PFSK-1 (cell line): ENCODE results near the gene BMP7.

Source experiments
- FOXP2 ChIP-seq: optimal IDR thresholded peaks from 2 replicates; pipeline ENCODE3; 2011; ENCODE audit warnings: borderline replicate concordance, control low read depth, inconsistent platforms; ENCODE audit not compliant: insufficient read depth; ENCODE audit errors: extremely low read length, extremely low read depth
- POLR2AphosphoS5 ChIP-seq: IDR thresholded peaks from 2 replicates; pipeline ENCODE4 v1.6.1; 2012; ENCODE audit warnings: low read depth, mild to moderate bottlenecking, control low read depth, low read length, moderate library complexity
- SIN3A ChIP-seq: IDR thresholded peaks from 2 replicates; pipeline ENCODE4 v1.6.1; 2012; ENCODE audit warnings: mild to moderate bottlenecking, low read length, moderate library complexity, borderline replicate concordance; ENCODE audit not compliant: insufficient read depth
- TAF1 ChIP-seq: IDR thresholded peaks from 2 replicates; pipeline ENCODE4 v1.6.1; 2012; ENCODE audit warnings: low read length, control low read depth, borderline replicate concordance; ENCODE audit not compliant: insufficient read depth
- TF ChIP-seq, protein P1 (sequence below), 2 experiments: IDR thresholded peaks; 2 replicates each; pipeline versions ENCODE4 v1.6.1 to v1.8.0; 2011 to 2012; ENCODE audit warnings: low read depth in 2 of 2, low read length in 2 of 2, control low read depth in 1 of 2, inconsistent platforms in 1 of 2, mild to moderate bottlenecking in 1 of 2, moderate library complexity in 1 of 2; ENCODE audit not compliant: insufficient read depth in 1 of 2

The BMP7 gene

DNA sequence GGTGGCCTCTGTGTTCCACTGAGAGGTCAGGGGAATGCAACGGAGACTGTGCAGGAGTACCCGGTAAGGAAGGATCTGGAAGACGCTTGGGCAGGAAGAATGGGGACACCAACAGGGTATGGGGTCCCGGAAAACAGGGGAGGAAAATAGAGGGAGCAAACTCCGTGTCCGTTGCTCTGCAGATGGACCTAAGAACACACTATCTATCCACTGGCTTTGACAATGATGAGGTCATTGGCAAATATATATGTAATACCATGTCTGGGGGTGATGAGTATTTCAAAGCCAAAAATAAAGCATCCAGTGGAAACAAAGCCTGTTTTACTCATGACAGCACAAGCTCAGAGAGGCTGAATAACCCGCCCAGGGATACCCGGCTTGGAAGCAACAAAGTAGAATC, 80.2 kb downstream of the BMP7 start:
- TF ChIP-seq, protein P1, sequence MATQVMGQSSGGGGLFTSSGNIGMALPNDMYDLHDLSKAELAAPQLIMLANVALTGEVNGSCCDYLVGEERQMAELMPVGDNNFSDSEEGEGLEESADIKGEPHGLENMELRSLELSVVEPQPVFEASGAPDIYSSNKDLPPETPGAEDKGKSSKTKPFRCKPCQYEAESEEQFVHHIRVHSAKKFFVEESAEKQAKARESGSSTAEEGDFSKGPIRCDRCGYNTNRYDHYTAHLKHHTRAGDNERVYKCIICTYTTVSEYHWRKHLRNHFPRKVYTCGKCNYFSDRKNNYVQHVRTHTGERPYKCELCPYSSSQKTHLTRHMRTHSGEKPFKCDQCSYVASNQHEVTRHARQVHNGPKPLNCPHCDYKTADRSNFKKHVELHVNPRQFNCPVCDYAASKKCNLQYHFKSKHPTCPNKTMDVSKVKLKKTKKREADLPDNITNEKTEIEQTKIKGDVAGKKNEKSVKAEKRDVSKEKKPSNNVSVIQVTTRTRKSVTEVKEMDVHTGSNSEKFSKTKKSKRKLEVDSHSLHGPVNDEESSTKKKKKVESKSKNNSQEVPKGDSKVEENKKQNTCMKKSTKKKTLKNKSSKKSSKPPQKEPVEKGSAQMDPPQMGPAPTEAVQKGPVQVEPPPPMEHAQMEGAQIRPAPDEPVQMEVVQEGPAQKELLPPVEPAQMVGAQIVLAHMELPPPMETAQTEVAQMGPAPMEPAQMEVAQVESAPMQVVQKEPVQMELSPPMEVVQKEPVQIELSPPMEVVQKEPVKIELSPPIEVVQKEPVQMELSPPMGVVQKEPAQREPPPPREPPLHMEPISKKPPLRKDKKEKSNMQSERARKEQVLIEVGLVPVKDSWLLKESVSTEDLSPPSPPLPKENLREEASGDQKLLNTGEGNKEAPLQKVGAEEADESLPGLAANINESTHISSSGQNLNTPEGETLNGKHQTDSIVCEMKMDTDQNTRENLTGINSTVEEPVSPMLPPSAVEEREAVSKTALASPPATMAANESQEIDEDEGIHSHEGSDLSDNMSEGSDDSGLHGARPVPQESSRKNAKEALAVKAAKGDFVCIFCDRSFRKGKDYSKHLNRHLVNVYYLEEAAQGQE (IDR thresholded peaks at IDR 0.05; ENCODE audit: insufficient read depth in 1 of 2, low read depth in 2 of 2, low read length in 2 of 2), result no peak
- TF ChIP-seq TAF1 (no peak), SIN3A (no peak), POLR2AphosphoS5 (no peak), FOXP2 (no peak)

DNA sequence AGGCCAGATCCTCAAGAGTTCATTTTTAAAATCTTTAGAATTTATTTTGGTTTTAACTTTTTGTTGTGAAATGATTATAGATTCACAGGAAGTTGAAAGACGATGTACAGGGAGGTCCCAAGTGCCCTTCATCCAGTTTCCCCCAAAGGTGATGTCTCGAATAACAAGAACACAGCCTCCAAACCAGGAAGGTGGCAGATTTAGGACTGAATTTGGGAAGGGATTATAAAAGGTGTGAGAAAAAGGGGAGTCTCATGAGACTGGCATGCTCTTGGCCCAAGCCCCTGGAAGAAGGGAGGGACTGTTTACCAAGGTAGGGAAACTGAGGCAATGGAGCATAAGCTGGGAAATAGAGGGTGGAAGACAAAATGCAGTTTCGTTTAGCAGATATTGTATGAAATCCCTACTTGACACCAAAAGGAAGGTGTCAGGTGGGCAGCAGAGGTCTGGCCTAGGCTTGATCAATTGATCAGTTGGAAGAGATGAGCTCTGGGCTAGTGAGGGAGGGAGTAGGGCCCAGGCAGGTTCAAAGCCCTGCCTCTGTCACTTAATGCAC, 81.2 kb downstream of the BMP7 start:
- TF ChIP-seq SIN3A (no peak), FOXP2 (no peak), TAF1 (no peak), POLR2AphosphoS5 (no peak)
- TF ChIP-seq, protein P1 (IDR thresholded peaks at IDR 0.05; ENCODE audit: insufficient read depth in 1 of 2, low read depth in 2 of 2, low read length in 2 of 2), result no peak

DNA sequence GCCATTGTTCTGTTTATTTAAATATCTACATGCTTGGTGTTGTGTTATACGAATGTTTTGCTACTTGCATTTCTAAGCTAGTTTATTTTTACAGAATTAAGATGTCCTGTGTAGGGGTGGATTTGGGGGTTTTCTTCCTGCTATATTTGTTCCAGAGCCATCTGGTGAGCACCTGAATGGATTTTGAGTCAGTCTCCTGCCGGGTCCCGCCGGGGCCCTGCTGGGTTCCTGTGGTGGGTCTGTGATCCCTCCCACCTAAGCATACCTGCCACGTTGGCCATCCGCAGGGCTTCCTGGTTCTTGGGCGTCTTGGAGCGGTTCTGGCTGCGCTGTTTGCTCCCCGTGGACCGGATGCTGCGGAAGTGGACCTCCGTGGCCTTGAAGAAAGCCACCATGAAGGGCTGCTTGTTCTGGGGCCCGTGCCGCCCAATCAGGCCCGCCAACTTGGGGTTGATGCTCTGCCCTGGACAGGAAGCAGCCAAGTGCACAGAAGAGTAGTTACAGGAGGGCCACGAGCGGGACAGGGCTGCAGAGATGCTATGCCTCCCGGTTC, 82.9 kb downstream of the BMP7 start:
- TF ChIP-seq, protein P1 (IDR thresholded peaks at IDR 0.05; ENCODE audit: insufficient read depth in 1 of 2, low read depth in 2 of 2, low read length in 2 of 2), result no peak
- TF ChIP-seq POLR2AphosphoS5 (no peak), FOXP2 (no peak), TAF1 (no peak)

DNA sequence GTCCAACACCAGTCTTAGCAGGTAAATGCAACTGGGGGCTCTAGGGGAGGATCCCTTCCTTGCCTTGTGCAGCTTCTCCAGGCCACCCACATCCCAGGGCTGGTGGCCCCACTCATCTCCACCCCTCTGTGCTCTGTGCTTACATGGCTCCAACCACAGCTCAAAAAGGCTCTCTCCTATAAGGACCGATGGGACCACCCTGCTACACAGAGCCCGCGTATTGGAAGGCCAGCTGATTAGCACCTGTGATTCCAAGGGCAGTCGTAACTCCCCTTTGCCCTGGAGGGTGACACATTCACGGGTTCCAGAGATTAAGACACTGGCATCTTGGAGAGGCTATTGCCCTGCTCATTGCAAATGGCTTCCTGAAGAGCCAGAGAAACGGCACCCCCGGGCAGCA, 84.8 kb downstream of the BMP7 start:
- TF ChIP-seq POLR2AphosphoS5 (no peak), TAF1 (no peak), SIN3A (no peak), FOXP2 (no peak)
- TF ChIP-seq, protein P1 (IDR thresholded peaks at IDR 0.05; ENCODE audit: insufficient read depth in 1 of 2, low read depth in 2 of 2, low read length in 2 of 2), result no peak
